ENCODE data around the gene SLBP.

DNA sequence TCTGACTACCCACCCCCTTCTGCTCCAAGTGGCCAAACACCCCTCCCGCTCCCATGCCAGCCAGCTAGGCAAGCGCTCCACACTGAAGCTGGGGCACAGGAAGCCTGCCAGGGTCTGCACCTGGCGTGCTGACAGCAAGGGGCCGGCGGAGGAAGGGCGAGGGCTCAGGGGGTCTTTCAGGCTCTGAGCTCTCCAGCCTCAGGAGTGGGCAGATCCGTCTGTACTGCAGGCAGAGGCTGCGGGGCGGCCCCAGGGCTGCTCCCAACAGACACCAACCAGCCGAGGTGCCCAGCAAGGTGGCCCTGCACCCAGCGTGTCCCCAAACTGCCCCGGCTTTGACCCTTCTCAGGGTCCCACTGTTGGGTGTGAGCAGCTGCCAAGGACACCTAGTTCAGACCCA, 42.8 kb downstream of the SLBP start:
- no peak for TF ChIP-seq CTCF (IDR thresholded peaks at IDR 0.05)
- TF ChIP-seq POLR2A (IDR thresholded peaks at IDR 0.05), result no peak

Data from adrenal gland (tissue), 5 donors.